NCI-H2029 treated with DMSO at 0.1 percent for 48 hours (cell line): Measurements from ENCODE around the gene TIPARP.
"Not testable (repeated sequence)": the region's sequence is repeated elsewhere in the genome, so short reads cannot be mapped to it uniquely, and the experiment has no call there.

Source experiments
- DNase-seq: peaks from one replicate; lab custom pipeline; 2025; lab: John Stamatoyannopoulos, UW

The TIPARP gene

DNA sequence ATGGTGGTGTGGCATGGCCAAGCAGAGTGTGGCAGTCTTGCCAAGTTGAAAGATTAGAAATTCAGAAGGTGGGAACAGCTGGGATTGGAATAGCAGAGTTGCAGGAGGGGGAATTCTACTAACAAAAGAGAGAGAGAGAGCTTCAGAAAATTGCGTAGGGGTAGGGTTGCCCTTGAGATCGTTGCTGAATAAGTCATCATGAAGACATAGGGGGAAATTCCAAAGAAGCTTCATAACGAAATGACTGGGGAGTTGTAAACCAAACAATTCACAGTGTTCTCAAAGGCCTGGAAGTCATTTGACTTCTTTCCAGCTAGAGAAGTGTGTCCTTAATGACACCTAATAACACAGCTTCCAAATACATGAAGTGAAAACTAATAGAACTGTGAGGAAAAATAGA lies 26.3 kb upstream of the TIPARP start:
- no peak for DNase-seq

GRCh38 chr3:156649681-156650080 lies 24.7 kb upstream of the TIPARP start:
- no peak for DNase-seq

GRCh38 chr3:156652661-156653060 lies 21.7 kb upstream of the TIPARP start:
- DNase-seq = not testable (repeated sequence)

DNA sequence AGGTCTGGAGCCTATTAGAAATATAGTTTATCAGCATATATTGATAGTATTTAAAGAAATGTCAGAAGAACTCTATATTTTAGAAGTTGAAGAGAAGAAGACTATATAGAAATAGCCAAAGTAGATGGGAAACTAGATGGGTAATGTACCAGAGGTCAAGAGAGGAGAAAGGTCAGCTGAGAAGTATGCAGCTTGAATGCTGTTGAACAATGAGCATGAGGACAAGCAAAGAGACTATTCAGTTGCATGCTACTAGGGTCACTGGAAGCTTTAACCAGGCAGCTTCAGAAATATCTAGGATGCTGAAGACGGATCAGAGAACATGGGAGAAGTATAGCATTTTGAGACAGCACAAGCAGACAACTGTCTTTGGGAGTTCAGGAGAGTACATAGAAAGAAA lies 19.6 kb upstream of the TIPARP start:
- no peak for DNase-seq

GRCh38 chr3:156655819-156656550 lies 18.4 kb upstream of the TIPARP start:
- DNase-seq = no peak

GRCh38 chr3:156657440-156657839 lies 16.9 kb upstream of the TIPARP start:
- no peak for DNase-seq

- no peak for DNase-seq
These were observed 16.3 kb upstream of the TIPARP start for GRCh38 chr3:156657862-156658731.

DNA sequence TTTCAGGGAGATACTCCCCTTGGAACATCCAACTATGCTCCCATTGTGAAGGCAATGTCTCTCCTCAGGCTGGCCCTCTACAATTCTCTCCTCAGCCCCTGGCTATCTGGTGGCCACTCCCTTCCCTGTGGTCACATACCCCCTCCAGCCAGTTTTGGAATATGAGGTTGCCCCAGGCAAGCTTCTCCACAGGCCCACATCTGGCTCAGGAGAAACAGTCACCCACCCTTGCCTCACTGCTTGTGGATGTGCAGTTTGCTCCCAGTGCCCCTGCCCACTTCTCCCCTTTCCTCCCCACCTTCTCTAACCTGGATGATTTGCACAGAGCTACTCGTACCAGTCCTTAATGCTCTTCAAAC lies 15.7 kb upstream of the TIPARP start:
- no peak for DNase-seq

- no peak for DNase-seq
These were observed 15.1 kb upstream of the TIPARP start for GRCh38 chr3:156659260-156659659.

DNA sequence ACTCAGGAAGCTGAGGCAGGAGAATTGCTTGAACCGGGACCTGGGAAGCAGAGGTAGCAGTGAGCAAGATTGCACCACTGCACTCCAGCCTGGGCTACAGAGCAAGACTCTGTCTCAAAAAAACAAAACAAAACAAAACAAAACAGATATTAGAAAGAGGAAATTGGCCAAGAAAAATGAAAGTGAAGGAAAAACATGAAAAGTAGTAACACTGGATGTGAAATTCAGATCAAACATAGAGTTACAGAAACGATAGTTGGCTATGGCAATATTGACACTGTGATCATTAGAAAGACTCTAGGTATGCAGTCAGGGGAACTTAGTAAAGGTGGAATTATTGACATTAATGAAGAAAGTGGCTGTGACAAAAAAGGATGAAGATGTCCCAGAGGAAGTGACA lies 13.2 kb upstream of the TIPARP start:
- no peak for DNase-seq

- no peak for DNase-seq
These were observed 10.2 kb upstream of the TIPARP start for GRCh38 chr3:156664011-156664830.

DNA sequence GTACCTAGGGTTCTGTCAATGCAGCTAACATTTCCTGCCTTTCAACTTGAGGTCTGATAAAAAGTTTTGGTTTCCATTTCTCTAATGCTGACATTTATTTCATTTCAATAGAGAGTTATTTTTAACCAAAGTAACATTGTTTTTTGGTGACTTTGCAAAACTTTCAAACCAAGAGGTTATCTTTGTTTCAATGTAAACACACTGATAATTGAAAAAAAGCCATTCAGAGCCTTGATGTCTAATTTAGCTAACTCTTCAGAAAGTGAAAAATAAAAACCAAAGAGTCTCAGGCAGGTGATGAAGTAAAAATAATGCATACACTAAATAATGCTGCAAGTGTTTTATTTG lies 9.6 kb upstream of the TIPARP start:
- no peak for DNase-seq

DNA sequence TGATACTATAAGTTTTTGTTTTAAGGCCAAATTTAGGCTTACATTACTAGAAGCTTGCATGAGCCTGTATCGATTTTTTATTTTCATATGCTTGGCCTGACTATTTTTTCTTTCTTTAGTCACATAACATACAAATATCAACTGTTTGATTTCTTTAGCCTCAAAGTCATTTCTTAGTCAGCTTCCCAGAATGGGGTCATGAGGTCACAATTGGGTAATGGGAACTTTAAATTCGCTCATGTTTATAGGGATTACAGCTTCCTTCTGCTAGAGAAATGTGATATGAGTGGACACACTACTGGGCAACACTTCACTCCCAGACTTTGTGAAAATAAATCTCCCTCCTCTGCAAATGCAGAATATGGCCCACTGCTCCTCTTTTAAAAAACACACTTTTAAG lies 9.1 kb upstream of the TIPARP start:
- DNase-seq = no peak

DNA sequence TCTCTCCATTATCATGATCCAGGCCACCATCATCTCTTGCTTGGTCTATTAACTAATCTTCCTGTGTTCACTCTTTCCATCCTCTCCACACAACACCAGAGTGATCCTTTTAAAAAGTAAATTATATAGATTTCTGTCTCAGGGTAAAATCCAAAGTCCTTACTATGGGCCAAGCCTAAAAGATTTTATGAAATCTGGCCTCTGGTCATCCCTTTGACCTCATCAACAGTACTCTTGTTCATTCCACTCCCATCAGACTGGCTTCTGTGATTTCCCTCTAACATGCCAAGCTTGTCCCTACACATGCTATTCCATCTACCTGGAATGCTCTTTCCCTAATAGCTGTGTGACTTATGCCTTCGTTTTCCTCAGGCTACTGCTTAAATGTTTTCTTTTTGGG lies 8.3 kb upstream of the TIPARP start:
- DNase-seq = no peak

GRCh38 chr3:156668073-156668763 lies 6.2 kb upstream of the TIPARP start:
- DNase-seq = peak; percentile 30

DNA sequence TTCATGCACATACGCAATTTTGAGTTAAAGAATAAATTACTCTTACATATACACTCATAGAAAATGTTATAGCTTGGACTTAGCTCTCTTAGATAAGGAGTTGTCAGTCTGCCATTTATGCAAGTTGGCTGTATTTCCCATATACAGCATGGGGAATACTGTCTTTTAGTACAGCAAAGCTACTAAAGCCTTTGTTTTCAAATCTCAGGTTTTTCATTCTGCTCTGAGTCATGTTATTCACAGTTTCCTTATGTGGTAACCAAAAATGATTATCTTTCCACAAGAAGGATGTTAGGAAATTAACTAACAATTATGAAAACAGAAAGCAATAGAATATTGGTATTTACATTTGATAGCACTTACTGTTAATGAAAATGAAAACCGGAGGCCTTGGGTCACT lies 4.3 kb upstream of the TIPARP start:
- DNase-seq = no peak

- no peak for DNase-seq
These were observed 3.7 kb upstream of the TIPARP start for GRCh38 chr3:156670652-156671051.

- DNase-seq = no peak
These were observed 701 bp upstream of the TIPARP start for GRCh38 chr3:156673732-156674045.

DNA sequence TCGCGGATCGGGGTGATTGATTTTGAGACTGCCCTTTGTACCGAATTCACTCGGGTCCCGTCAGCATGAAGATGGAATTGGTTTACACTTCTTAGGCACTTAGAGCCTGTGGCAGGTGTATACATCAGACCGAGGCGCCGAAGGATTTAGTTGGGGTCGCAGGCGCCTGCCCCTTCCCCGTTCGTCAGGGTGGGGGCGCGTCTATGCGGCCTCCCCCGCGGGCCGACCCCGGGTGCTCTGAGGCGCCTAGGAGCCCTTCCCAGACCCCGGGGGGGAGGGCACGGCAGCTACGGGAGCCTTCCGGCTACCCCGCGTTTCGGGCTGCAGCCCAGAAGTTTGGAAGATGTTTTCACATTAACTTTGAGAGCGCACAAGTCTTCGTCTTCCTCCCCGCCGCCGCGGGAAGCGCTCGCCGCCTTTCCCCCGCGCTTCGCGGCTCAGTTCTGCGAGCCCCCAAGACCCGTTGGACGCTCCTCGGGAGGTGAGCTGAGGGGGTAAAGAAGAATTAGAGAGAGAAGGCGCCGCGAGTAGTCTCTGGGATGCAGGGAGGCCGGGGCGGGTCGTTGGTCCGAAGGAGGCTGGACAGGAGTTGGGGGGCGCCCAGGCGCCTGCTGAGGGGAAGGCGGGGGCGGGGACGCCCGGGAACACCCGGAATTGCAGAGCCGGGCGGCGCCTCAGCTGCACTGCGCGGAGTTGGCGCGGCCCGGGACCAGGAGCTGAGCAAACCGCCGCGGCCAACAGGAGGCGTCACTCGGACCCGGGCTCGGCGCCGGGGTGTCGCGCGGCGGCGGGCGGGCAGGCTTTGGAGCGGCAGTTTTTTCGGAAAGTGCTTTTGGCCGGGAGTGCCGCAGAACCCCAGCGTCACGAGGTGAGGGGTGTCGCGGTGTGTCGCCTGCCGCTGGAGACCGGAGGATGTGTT lies 780 bp downstream of the TIPARP start:
- no peak for DNase-seq

DNA sequence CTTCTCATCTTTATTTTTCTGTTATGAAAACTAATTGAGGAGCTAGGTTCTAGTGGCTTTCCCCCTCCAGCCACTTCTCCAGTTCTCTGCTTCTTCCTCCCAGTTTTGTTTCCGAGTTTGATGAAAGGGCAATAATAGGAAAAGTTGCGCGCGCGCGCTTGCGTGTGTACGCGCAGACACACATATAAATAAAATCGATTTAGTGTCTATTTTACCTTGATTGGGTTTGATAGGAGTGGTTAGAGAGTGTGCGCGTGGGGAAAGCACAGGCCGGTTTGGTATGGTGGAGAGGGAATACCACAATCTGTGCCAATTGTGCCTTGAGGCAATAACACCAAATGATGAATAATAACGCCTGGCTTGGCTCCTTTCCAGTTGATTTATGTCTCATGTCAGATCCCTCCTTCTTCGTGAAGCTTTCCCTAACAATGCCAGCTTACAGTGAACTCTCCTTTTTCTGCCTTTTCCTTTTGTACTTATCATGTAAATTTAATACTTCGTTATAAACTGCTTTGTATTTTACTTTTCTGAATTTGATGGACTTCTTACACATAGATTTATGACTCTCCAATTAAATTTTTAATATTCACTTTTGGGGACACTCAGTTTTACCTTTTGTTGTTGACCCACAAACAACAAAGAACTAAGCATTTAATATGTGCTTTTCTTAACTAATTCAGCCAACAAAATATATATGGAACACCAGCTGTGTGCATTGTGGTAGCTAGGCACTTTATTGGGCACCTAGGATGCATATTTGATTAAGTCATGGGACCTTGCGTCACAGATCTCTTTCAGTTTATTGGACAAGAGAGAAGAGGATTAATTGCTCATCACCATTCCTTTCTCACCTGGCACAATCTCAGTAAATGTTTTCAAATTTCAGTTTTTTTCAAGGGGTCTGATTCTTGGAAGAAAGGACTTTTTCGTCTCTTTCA lies 1.7 kb downstream of the TIPARP start:
- DNase-seq = peak; percentile 72
